GF-D8 (cell line): ENCODE data around the gene KLF16.
A peak's percentile ranks its signal among the peaks of the same experiment; 100 is the strongest.

Experiments used
- DNase-seq: peaks from one replicate; lab custom pipeline; 2025; lab: John Stamatoyannopoulos, UW

The KLF16 gene

DNA sequence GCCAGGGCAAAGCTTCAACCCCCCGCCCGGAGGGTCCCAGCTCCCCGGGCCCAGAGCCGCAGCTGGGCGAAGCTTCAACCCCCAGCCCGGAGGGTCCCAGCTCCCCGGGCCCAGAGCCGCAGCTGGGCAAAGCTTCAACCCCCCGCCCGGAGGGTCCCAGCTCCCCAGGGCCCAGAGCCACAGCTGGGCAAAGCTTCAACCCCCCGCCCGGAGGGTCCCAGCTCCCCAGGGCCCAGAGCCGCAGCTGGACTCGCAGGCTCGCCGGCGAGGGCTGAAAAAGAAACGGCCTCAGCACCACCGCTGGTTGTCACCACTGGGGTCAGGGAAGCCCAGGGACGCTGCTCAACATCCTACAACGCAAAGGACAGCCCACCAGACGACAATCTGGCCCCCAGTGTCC lies 20.3 kb downstream of the KLF16 start:
- DNase-seq: no peak

DNA sequence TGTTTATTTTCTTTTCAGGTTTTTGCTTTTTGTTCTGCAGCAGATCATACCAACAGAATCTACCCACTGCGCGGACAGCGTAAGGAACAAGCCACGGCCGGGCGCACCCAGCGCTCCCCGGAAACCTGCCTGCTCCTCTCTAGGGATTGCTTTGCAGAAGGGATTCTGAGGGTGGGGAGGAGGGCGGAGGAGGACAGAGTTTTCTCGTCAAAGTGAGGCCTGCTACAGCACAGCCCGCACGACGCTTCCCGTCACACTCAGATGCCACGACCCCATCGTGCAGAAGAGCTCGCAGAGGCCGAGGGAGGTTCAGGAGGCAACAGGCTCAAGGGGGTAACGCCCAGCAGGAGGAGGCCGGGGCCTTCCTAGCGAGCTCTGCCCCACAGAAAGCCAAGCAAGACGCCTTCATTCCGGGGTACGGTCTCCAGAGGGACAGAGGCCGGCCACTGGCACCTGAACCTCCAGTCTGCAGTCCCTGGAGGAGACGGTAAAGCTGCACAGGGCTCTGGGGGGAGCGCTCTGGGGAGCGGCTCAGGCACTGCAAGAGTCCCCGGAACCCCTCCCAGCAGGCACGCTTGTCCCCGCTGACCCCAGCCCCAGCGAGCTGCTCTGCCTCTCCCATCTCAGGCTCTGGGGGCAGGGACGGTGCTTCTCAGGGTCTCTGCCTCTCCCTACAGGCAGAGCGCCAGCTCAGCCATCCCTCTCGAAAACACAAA lies 22.0 kb downstream of the KLF16 start:
- DNase-seq: peak; percentile 47

DNA sequence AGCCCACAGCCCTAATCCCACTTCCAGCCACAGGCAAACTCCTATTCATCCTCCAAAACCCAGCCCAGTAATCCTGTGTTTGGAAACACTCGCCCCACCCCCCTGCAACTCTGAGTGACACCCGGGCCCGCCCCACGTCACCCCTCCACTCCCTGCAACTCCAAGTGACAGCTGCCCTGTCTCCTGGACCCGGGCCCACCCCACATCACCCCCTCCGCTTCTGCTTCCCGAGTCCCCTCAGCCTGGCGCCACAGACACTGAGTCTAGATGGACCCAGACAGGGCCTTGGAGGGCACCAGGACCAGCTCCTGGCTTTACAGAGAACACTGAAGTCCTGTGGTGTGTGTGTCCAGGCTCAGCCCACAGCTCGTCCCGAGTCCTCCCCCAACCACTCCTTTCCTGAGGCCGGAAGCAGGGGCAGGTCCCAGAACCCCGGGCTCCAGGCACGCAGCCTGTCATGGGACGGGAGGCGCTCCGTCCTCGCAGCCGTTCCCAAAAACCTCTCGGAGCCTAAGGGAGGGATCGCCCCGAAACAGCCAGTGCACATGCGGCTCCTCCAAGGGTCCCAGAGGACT lies 22.8 kb downstream of the KLF16 start:
- DNase-seq: no peak

DNA sequence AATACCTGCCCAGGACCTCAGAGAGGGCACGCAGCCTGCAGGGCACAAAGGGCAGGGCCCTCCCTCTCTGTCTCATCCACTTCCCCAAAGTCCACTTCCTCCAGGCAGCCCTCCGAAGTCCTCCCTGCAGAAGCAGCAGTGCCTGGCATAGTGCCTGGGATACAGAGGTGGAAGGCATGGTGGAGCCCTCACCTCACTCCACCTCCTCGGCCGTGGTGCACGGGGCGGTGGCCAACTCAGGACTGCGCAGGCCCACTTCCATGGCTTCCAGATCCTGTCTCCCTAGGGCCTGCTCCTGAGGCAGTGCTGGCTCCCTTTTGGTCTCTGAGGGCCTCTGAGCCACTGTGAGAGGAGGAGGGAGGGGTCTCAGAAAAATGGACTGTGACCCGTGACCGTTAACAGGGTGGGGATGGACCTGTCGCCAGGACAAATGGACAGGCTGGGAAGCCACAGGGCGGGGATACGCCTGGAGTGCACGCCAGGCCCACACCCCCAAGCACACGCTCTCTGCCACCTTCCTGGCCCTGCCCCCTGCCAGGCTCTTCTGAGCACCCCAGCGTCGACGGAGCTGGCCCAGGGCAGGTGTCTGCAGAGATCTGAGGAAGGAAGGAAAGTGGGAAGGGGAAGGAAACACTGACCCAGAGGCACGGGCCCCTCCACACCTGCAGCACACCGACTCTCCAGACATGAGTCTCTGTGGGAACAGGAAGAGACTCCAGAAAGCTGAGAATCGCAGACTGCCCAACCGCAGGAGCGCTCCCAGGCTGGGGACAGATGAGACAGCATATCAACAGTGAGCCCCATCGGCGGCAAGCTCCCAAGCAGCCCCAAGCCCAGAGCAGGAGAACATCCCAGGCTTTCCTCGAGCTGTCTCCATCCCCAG lies 23.5 kb downstream of the KLF16 start:
- peak; percentile 28 for DNase-seq

DNA sequence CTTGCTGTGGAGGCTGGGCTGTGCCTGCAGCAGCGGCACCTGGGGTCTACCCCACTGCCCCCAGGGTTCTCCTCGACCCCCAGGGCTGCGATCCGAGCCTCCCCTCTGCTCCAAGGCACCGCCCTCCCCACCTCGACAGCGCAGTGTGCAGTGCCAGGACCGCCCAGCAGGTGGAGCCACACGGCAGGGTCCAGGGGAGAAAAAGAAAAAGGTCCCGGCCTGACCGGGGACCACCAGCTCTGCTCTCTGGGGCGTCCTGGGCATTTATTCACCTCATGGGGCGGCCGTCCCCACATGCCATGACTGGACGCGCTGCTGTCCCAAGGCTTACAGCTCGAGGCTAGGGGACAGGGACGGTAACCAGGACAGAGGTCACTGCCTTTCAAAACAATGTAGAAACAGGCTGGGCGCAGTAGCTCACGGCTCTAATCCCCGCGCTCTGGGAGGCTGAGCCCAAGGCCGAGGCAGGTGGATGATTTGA lies 25.7 kb downstream of the KLF16 start:
- no peak for DNase-seq

DNA sequence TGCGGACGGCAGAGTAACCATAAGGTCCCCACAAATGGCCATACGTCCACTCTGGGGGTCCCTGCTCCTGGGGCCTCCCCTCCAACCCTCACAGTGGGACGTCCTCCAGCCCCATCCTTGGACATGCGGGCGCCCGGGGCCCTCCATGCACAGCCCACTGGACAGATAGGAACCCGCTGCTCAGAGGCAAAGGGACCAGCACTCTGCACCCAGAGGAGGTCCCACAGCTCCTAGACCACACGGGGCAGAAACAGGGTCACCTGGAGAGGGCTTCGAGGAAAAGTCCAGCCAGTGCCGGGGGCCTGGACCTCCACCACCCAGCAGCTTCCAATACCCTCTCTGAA lies 26.2 kb downstream of the KLF16 start:
- no peak for DNase-seq

DNA sequence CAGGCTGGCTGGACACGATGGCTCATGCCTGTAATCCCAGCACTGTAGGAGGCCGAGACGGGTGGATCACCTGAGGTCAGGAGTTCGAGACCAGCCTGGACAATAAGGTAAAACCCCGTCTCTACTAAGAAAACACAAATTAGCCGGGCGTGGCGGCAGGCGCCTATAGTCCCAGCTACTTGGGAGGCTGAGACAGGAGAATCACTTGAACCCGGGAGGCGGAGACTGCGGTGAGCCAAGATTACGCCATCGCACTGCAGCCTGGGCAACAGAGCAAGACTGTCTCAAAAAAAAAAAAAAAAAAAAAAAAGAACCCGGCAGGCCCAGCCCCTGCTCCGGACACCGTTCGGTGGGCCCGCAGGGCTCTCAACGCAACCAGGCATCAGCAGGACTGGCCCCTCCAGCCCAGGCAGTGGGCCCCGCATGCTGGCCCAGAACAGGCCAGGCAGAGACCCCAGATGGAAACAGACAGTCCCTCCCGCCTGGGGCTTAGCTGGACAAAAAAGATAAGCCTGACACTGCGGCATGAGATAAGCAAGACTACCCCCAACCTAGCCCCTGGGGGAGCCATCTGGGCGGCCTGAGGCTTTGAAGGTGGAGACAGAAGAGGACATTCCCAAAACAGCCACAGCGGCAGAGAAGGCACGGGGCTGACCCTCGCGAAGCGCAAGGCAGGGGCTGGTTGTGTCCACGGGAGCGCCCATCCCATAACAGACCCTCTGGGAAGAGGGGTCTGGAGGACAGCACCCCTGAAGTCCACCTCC lies 26.7 kb downstream of the KLF16 start:
- no peak for DNase-seq

DNA sequence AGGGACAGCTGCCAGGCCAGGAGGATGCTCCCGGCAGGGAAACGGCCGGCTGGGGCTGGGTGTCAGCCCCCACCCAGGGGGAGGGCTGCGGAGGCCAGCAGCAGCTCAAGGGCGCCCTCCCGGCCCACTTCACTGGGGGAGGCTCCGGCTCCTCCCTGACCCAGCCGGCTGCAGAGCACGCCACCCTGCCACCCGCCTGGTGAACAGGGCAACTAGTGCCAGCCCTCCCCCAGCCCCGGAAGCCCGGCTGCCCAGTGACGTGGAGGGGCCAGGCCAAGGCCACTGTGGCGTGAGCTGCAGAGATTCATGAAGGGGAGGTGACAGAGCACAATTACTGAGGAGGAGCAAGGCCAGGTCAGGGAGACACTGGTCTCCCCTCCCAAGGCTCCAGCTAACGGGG lies 29.8 kb downstream of the KLF16 start:
- DNase-seq: no peak

DNA sequence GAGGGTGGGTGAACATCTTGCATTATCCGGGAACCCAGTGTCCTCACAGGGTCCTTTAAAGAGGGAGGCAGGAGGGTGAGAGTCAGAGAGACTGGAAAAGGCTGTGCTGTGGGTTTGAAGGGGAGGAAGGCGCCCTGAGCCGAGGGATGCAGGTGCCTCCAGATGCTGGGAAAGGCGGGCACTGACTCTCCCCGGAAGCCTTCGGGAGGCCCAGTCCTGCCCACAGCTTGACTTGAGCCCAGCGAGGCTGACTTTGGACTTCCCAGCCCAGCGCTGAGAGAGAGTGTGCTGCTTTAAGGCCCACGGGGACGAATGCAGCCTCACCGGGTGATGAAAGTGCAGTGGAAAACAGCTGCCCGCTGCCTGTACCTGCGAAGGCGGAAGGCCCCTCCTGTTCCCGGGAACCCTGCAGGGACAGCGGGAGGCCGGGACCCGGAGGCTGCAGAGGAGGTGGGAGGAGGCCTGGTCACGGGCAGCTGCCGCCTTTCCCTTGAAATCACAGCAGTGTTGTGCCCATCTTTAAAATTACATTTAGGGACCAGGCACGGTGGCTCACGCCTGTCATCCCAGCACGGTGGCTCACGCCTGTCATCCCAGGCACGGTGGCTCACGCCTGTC lies 31.2 kb downstream of the KLF16 start:
- DNase-seq: no peak

DNA sequence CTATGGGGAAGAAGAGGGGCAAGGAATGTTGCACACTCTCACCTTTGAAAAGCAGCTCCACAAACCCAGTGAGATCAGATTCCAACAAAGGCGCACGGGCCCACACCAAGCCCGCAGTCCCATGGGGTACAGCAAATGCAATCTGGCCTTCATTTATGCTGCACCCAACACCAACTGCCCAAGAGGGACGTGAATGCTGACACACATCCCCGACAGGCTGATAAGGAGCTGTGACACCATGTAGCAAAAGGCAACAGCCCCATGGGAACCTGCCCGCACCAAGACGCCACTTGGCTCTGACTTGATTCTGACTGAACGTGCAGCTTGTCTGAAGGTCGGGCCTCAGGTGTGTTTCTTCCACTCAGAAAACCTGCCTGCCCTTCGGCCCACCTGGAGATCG lies 32.4 kb downstream of the KLF16 start:
- DNase-seq: no peak

DNA sequence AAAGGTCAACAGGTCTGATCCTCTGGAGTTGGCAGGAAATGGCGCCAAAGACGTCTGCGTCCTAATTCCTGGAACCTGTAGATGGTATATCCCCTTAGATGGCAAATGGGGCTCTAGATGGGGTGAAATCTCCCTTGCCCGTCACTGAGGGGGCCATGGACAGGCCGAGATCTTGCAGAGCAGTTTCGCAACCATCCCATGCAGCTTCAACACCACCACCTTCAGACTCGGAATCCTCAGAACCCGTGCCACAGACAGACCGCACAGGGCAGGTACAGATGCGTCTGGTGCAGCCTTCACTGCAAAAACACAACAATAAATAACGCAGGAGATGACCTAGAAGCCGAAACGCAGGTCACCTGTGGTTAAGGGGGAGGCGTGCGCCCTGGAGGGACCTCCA lies 32.8 kb downstream of the KLF16 start:
- DNase-seq: no peak

DNA sequence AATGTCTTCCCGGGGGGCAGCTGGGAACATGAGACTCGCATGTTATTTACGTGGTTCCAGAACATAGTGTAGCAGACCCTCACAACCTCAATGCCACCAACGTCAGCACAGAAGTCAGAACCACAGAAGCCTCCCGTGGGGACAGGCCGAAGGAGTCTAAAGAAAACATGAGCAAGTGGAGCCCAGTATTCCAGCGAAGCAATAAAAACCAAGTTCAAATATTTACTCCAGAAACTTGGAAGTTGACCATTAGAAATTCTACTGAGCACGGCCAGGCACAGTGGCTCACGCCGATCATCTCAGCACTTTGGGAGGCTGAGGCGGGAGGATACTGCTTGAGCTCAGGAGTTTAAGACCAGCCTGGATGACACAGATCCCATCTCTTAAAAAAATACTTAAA lies 33.4 kb downstream of the KLF16 start:
- no peak for DNase-seq

DNA sequence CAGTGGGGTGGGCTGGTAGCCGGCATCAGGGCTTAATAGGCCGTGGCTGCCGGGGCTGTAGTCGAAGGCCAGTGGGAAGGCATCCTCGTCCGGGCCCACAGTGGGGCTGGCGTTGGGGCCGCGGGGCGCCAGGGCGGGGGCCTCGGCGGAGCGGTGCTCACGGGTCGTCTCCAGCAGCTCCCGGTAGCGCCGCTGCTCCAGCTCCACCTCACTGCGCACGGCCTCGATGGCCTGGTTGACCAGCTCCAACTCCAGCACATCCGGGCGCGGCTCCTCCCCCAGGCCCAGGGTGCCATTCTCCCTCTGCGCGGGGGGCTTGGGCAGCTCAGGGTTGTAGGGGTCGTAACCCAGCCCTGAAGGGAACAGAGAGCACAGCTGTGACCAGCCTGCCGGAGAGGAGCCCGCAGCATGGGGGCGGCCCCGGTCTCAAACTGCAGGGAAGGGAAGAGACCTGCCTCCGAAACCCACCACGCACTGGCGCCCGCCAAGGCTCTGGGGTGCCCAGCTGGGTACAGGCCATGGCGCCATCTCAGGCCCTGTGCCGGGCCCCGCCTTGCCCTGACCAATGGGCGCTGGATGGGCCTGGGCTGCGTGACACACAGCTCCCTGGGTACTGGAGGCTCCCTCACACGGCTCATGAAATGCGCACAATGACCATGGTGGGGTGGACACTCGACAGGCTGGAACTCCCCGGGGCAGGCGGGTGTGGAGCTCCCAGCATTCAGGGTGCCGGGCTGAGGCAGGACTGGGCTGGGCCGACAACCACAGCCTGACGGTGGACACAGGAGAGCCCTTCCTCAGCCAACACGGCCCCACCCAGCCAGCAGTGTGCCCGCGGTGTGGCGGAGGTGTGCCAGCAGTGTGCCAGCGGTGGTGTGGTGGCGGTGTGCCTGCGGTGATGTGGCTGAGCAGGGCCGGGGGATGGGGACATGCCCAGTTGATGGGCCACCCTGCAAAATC lies 34.8 kb downstream of the KLF16 start:
- DNase-seq: no peak

DNA sequence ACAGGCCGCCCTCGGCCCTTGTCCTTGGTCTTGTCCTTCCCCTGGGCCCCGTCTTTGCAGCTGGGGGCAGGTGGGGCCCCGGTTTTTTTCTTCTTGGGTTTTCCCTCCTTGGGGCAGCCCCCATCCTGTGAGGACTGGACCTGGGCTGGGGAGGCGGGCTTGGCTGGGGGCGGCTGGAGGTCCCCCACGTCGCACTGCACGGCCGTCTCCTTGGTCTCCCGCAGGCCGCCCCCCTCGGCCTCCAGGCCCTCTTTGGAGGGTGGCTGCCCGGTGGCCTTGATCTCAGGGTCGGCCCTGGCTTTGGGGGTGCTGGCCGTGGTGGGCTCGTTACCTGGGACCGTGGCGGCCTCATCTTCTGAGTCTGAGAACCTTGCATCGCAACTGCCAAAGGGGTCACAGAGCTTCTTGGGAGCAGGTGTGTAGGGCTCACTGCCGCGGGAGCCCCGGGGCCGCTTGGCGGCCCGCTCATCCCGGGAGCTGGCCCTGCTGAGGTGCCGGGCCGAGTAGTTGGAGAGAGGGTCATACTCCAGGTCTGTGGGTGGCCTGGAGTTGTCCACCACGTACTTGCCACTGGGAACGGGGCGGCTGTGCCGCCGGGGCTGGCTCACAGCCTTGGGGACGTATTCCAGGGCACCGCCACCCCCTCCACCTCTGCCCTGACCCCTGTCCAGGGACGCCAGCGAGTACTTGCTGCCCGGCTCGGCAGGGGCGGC lies 35.7 kb downstream of the KLF16 start:
- DNase-seq: no peak

DNA sequence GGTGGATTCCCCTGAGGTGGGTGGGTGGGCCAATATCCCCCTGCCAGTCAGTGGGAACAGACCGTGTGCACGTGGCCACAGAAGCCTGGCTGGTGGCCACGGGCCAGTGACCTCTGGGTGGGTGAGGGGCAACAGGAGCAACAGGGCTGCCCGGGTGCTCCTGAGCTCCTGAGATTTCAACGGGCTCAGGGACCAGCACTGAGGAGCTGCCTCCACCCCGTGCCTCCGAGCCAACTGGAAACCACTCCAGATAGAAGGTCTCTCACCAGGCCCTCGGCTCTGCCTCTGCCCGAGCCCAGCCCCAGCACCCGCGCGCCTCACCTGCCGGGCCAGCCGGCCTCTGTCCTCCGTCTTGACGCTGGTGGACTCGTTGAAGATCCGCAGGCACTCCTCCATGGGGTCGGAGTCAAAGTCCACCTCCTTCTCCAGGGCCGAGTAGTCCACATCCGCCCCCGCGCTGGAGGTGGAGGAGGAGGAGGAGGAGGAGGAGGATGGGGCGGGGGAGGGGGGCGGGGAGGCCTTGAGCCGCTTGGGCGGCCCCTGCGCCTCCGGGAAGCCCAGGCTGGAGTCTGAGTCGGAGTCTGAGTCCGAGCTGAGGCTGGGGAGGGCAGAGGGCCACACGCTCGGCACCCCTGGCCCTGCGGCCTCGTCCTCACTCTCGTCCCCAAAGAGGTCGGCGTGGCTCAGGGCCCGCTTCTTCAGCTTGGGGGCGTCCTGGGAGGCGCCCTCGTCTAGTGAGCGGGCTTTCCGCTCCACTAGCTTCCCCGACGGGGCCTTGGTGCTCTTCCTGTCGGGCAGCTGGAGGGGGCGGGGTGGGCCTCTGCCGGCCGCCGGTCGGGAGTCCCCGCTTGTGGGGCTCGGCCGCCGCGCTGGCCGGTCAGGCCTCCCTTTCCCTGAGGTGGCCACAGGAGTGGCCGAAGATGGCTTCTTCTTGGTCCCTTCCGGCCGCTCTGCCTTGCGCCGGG lies 36.5 kb downstream of the KLF16 start:
- no peak for DNase-seq

DNA sequence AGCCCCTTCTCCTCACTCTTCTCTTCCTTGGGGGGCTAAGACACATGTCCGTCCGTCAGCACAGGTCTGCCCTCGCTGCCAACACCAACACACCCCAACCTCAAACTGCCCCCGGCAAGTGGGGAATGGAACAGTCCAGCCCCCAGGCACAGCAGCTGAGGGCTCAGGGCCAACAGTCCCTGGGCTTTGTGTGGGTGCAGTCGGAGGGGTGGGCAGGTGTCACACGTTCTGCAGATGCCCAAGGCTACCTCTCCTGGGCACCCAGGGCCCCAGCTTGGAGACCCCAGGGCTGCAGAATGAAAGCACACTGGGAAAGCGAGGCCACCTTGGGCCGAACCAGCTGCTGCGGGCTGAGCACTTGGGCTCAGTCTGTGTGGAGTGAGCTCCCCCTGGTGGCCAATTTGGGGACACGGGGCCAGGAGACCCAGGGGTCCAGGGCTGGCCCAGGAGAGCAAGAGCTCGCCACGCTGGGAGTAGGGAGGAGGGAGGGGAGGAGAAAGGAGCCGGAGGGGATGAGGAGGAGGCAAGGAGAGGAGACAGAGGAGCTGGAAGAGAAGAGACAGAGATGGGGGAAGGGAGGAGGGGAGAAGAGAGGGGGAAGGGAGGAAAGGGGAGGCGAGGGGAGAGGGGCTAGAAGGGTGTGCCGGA lies 37.3 kb downstream of the KLF16 start:
- DNase-seq: no peak

DNA sequence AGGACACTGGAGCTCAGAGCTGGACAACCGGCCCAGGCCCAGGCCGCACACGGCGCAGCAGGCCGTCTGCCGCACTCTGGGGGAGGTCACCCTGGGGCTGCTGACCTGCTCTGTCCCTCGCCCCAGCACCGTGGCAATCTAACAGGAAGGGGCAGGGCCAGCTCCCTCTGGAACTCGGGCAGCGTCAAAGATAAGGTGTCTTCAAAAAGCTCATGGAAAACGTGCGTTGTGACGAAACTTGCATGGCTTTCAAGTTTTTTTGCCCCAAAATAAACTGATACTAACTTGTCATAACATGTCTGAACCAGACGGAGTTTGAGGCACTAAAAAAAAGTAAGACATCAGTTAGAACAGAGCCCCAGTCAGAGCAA lies 39.1 kb downstream of the KLF16 start:
- no peak for DNase-seq

DNA sequence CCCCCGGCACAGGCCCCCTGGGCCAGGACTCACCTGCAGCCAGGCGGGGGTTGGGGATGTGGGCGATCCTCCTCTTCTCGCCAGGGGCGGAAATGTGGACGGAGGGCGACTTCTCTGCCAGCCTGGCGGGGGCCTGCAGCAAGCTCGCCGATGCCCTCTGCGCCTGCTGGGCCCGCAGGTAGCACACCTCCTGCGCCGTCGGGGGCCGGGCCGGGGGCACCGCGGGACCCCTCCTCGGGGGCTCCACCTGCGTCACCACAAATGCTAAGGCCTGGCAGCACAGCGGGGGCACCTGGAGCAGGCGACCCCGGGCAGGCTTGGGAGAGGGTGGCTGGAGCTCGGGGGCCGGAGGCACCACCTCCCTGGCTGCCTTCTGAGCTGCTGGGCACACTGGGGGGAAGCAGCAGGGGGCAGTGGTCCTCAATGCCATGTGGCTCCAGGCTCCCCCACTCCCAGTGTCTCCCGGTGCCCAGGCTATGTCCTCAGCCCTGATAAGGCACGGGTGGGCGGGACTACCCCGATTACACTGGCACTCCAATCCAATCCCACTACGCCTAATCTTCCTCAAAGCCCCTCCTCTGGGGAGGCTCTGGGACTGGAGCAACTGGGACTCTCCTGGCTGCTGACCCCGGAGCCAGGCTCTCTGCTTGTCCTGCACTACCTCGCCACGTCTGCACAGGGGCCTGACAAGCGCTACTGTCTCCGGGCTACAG lies 39.7 kb downstream of the KLF16 start:
- no peak for DNase-seq
